ENCODE results near the gene SIPA1.
"Not testable (repeated sequence)": the region's sequence is repeated elsewhere in the genome, so short reads cannot be mapped to it uniquely, and the experiment has no call there.

SIPA1 gene

DNA sequence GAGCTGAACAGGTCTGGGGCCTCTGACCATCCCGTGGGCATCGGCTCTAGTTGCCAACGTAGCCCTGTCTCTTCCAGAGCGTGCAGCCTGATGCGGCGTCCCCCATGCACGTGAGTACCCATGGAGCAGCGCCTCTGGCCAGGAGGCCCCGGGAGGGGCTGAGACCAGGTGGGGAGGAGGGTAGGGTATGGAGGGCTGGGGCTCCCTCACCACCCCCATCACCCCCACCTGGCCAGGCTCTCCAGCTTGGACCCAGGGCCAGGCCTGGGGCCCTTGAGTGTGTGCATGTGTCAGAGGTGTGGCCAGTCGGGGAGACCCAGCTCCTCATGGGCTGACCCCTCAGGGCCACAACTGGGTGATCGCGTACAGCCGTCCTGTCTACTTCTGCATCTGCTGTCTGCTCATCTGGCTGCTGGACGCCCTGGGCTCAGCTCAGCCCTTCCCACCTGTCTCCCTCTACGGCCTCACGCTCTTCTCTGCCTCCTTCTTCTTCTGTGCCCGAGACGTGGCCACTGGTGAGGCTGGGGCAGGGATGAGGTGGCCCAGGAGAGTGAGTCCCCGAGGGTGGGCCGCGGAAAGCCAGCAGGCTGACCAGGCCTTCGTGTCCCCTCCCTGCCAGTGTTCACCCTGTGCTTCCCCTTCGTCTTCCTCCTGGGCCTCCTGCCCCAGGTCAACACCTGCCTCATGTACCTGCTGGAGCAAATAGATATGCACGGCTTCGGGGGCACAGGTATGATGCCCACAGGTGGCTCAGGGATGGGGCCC is 13.9 kb upstream of the SIPA1 start:
- no peak for DNase-seq

DNA sequence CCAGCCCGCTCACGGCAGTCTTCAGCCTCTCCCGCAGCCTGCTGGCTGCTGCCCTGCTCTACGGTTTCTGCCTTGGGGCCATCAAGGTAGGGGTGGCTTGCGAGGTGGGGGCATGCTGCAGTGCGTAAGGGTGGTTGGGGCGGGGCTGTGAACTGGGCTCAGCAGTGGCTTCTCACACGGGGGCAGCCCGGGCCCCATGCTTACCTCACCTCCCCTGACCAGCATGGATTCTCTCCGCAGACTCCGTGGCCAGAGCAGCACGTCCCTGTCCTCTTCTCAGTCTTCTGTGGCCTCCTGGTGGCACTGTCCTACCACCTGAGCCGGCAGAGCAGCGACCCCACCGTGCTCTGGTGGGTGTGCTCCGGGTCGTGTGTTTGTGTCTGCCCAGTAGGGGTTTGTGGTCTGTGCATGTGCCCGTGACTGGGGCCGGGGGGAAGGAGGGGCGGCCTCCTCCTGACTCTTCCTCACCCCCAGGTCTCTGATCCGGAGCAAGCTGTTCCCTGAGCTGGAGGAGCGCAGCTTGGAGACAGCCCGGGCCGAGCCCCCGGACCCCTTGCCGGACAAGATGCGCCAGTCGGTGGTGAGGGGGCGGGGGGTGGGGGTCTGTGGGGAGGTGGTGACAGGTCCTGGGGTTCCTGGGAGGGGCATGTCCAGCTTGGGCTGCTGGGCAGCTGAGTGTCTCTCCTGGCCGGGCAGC is 12.8 kb upstream of the SIPA1 start:
- no peak for DNase-seq

DNA sequence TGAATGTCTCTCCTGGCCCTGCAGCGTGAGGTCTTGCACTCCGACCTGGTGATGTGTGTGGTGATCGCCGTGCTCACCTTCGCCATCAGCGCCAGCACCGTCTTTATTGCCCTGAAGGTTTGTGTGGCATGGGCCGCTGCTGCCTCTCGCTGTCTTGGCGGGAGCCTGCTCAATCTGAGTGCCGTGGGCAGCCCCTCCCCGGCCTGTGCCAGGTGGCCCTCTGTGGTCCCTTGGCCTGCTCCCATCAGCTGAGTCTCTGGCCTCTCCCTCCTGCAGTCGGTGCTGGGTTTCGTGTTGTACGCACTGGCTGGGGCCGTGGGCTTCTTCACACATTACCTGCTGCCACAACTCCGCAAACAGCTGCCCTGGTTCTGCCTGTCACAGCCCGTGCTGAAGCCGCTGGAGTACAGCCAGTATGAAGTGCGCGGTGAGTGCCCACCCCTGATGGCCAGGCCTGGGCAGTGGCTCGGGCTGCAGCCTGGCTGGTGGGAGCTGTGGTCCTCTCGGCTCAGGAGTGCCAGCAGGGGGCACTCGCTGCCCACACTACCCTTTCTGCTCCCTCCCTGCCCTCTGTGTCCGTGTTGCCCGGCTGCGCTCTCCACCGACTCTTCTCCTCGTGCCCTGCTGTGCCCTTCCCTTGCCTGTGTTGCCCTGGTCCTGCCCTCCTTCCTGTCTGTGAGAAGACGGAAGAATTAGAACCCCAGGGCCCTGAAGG is 12.1 kb upstream of the SIPA1 start:
- peak in 3 of 5 donors; percentile 49 to 54 (median 53) for DNase-seq

DNA sequence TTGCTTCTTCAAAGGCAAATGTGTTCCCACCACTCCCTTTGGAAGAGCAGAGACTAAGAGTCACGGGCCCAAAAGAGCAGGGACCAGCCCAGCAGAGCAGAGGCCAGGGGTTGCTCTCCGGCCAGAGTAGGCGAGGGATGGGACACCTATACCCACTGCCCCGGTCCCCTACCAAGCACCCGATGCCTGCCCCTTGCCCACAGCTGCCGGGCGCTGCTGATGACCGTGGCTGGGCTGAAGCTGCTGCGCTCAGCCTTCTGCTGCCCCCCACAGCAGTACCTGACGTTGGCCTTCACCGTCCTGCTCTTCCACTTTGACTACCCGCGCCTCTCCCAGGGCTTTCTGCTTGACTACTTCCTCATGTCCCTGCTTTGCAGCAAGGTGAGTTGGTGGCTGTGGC is 10.7 kb upstream of the SIPA1 start:
- DNase-seq = no peak

DNA sequence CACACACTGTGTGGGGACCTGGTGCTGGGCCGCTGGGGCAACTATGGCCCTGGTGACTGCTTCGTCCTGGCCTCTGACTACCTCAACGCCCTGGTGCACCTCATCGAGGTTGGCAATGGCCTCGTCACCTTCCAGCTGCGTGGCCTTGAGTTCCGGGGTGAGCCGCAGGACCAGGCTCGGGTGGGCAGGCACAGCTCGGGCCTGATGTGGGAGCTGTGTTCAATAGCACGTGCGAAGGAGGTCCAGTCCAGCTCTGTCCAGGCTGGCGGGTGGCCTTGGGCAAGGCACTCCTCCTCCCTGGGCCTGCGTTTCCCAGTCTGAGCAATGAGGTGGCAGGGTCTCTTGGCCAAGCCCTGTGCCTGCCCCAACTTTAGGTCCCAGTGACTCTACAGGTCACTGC is 8.3 kb upstream of the SIPA1 start:
- no peak for DNase-seq

DNA sequence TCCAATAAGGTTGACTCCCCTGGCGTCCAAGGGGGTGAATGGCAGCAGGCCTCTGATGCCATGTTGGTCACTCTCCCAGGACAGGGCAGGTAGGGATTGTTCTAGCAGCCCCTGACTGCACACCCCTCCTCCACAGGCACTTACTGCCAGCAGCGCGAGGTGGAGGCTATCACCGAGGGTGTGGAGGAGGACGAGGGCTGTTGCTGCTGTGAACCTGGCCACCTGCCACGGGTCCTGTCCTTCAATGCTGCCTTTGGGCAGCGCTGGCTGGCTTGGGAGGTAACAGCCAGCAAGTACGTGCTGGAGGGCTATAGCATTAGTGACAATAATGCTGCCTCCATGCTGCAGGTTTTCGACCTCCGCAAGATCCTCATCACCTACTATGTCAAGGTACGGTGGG is 7.7 kb upstream of the SIPA1 start:
- no peak for DNase-seq

DNA sequence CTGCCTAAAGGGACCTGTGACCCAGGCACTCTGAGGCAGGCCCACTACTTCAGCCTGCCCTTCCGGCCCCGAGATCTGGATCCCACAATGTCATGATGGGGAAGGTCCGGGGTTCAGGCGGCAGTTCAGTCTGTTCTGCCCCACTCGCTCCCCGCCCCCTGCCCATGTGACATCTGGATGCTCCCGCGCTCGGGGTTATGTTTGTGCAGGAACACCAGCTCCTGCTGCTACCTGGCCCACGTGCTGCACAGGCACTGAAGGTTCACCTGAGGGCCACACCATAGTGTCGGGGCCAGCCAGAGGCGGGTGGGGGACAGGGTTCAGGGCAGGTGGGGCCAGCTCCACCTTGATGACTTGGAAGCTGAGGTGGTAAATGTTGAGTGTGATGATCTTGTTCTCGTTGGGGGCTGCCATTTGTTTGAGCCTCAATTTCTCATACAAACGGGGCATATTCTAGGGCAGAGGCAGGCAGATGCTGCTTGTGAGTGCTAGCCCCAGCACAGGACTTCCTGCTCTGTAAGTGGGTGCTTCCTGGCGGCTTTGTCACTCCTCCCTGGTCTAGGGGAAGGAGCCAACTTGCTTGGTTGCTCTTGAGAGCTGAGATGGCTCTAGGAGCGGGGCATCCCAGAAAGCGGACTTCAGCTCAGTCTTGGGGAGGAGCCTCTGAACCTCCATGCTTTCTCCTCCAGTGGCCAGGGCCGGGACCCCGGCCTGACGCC is 4.4 kb upstream of the SIPA1 start:
- DNase-seq = no peak

DNA sequence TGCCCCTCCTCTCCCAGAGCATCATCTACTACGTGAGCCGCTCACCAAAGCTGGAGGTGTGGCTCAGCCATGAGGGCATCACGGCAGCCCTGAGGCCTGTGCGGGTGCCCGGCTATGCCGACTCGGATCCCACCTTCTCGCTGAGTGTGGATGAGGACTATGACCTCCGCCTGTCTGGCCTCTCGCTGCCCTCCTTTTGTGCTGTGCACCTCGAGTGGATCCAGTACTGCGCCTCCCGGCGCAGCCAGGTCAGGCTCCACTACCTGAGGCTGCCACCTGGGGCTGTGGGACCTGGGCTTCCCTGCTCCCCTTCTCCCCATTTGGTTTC is 3.8 kb upstream of the SIPA1 start:
- no peak for DNase-seq

DNA sequence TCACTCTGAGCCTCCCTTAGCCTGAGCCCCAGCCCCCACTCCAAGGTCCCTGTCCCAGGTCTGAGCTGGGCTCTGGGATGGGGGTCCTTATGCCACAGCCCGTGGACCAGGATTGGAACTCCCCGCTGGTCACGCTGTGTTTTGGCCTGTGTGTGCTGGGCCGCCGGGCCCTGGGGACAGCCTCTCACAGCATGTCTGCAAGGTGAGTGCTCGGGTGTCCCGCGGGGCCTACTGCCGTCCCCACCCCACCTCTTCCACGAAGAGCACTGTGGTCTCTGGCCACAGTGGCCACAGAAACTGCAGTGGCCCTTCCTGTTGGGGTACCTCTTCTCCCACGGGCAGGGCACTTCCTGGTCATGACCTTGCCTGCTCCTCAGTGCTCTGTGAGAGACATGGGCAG is 3.5 kb upstream of the SIPA1 start:
- DNase-seq = no peak

DNA sequence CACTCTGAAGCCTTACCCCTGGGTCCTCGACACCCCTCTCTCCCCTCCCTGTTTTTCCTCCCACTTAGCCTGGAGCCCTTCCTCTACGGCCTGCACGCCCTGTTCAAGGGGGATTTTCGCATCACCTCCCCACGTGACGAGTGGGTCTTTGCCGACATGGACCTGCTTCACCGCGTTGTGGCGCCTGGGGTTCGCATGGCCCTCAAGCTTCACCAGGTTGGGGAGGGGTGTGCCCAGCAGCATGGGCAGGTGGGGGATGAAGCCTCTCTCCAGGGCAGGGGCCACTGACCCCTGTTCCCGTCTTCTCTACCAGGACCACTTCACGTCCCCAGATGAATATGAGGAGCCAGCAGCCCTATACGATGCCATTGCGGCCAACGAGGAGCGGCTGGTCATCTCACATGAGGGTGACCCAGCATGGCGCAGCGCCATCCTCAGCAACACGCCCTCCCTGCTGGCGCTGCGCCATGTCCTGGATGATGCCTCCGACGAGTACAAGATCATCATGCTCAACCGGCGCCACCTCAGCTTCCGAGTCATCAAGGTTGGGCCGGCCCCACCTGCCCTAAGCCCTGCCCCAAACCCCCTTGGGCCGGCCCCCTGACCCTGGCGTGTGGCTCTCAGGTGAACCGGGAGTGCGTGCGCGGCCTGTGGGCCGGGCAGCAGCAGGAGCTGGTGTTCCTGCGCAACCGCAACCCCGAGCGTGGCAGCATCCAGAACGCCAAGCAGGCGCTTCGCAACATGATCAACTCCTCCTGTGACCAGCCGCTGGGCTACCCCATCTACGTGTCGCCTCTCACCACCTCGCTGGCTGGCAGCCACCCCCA is 2.8 kb upstream of the SIPA1 start:
- no peak for DNase-seq

DNA sequence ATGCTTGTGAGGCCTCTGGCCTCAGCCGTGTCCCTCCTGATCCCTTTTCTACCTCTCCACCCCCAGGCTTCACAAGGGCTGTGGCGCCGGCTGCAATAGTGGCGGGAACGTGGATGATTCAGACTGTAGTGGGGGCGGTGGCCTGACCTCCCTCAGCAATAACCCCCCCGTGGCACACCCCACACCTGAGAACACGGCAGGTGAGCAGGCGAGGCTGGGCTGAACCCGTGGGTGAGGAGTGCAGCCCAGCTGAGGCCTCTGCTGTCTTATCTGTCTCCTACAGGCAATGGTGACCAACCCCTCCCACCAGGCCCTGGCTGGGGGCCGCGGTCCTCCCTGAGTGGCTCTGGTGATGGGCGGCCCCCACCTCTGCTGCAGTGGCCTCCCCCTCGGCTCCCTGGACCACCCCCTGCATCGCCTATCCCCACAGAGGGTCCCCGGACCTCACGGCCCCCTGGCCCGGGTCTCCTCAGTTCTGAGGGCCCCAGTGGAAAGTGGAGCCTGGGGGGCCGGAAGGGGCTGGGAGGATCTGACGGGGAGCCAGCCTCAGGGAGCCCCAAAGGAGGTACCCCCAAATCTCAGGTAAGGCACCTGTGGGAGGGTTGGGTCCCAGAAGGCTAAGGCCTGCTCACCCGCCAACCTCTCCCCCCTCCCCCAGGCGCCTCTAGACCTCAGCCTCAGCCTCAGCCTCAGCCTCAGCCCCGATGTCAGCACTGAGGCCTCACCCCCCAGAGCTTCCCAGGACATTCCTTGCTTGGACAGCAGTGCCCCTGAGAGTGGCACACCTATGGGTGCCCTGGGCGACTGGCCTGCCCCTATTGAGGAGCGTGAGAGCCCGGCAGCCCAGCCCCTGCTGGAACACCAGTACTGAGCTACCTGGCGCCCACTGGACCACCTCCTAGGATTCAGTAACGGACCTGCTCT is 1.5 kb upstream of the SIPA1 start:
- DNase-seq = no peak

DNA sequence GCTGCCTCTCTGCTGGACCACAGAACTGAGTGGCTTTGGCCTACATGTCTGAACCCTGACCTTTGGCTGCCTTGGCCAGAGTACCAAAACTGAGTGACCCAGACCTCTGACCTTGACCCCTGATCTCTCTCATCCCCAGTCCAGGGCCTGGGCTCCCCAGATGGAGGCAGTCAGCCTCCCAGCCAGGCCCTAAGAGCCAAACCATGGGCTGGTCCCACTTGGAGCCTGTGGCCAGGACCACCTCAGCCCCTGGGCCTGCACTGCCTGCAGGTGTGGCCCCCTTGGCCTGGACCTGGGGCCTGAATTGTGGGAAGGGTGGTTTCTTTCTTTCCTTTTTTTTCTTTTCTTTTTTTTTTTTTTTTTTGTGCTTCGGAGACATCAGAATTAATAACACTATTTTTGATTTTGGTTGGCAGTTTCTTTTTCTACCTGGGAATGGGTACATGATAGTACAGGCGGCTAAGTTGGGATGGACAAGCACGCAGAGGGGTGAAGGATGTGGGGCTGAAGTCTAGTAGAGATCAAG is 806 bp upstream of the SIPA1 start:
- no peak for DNase-seq

DNA sequence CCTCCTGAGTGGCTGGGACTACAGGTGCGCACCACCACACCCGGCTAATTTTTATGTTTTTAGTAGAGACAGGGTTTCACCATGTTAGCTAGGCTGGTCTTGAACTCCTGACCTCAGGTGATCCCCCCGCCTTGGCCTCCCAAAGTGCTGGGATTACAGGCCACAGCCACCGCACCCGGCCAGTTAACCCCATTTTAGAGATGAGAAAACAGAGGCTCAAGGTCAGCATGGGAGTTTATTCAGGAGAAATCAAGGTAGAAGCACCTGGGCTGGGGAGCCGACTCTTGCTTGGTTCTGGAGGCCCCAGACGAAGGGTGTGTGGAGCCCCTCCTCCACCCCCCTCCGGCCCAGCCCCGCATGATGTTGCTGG is 1.3 kb downstream of the SIPA1 start:
- DNase-seq = not testable (repeated sequence)

DNA sequence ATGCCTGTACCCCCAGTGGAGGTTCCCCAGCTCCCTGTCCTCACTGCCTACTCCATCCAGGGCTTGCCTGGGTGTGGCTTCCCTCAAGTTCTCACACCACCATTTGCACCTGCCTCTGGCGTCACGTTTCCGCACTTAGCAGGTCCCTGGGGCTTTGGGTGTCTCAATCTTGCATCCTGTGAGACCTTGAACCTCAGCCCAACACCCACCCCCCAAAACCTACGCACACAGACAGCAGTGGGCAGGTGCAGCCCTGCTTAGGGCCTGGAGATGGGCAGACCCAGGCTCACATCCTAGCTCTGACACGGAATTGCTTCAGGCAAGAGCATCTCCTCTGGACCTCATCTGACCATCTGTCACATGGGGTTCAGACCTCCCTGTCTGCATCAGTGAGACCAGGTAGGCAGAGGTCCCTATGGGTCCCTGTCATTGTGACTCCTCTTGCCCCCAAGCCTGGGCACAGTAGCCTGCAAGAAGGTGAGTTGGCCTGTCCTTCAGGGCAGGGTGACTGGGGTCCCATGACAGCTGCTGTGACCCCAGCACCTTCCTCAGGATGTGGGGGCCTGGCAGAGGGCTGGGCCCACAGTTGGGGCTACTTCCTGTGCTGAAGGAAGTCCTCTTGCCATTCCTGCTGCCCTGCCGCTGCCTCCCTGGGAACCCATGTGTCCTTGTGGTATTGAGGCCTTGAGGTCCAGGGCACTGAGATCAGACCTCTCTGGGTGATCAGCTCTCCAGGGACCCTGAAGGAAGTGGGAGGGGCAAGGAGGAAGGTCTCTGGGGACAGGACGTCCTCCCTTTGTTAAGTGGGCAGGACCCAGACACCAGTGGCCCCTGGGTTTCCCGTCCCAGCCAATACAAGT is 2.0 kb downstream of the SIPA1 start:
- peak; percentile 54 to 89 (median 75) for DNase-seq

DNA sequence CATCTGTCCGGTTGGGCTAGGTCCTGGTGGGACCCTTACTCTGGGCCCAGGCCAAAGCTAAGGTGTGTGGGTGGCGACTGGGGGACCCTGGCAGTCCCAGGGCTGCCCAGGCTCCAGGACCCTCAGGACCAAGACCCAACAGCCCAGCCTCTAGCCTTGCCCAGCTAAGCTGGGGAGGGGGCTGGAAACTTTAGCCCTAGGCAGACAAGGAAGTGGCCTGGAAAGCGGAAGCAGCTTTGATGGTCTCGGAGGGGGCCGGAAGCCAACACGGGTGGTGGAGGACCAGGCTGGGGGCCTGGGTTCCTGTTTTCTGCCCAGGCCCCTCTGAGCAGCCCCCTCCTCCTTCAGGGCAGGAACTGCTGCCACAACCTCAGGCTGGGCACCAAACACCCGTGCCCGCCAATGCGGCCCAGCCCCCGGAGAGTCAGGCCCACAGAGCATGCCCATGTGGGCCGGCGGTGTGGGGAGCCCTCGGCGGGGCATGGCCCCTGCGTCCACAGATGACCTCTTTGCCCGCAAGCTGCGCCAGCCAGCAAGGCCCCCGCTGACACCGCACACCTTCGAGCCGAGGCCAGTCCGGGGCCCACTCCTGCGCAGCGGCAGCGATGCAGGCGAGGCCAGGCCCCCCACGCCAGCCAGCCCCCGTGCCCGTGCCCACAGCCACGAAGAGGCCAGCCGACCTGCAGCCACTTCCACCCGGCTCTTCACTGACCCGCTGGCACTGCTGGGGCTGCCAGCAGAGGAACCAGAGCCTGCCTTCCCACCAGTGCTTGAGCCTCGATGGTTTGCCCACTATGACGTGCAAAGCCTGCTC is 2.8 kb downstream of the SIPA1 start:
- DNase-seq = peak in 2 of 5 donors; percentile 33 to 63

DNA sequence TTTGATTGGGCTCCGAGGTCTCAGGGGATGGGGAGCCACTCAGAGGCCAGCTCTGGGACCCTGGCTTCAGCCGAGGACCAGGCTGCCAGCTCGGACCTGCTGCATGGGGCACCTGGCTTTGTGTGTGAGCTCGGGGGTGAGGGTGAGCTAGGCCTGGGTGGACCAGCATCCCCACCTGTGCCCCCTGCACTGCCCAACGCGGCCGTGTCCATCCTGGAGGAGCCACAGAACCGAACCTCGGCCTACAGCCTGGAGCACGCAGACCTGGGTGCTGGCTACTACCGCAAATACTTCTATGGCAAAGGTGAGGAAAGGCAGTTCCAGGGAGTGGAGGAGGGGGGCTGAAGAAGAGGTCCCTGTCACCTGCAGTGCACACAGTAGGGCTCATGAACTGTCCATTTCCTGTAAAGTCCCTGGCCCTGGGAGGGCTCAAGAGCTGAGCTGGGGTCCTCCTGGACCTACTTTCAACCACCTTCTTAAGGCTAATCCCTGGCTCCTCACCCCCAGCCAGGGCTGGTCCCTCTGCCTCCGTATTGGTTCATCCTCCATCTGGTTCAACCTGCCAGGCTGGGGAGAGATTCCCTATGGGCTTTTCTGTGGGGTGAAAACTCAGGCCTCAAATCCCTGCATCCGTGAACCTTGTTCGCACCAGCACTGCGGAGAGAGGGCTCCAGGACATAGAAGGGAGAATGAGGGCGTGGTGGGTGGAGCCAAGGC is 3.6 kb downstream of the SIPA1 start:
- DNase-seq = no peak

DNA sequence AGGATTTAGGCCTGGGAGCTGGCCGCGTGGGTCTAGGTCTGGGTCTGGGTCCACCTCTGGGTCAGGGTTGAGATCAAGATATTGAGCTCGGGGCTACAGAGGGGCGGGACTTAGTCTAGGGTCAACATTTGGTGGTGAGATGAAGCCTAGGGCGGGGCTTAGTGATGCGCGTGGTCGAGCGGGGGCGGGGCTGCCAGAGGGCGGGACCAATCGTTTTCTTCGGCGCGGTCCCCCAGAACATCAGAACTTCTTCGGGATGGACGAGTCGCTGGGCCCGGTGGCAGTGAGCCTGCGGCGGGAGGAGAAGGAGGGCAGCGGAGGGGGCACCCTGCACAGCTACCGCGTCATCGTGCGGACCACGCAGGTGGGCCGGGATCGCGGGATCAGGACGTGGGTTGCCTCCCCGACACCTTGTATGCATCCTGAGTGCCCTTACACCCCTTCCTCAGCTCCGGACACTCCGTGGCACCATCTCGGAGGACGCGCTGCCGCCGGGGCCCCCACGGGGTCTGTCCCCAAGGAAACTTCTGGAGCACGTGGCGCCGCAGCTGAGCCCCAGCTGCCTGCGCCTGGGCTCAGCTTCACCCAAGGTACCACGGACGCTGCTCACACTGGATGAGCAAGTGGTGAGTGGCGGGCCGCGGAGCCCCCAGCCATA is 4.2 kb downstream of the SIPA1 start:
- no peak for DNase-seq

DNA sequence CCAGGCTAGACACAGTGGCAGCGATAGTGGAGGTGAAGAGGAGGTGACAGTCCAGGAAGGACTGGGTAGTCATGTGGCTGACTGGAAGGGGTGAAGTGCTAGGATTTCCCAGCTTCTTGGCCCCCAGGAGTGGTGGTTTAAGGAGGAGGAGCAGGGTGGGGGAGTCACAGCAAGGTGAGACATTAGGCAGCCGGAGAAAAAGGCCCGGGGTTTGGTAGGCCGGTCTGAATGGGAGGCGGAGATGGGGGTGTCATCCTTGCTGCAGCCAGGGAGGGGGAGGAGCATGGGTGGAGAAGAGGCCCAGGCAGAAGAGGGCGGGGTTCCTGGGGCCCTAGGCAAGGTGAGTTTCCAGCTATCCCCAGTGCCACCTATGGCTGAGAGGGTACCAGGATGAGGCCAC is 6.1 kb downstream of the SIPA1 start:
- DNase-seq = no peak

Data from T-helper 1 cell (primary cell).